ENCODE data around the gene GKN2.

GRCh38 chr2:68959001-68959400, 6.3 kb upstream of the GKN2 start:
- TF ChIP-seq, protein P1, sequence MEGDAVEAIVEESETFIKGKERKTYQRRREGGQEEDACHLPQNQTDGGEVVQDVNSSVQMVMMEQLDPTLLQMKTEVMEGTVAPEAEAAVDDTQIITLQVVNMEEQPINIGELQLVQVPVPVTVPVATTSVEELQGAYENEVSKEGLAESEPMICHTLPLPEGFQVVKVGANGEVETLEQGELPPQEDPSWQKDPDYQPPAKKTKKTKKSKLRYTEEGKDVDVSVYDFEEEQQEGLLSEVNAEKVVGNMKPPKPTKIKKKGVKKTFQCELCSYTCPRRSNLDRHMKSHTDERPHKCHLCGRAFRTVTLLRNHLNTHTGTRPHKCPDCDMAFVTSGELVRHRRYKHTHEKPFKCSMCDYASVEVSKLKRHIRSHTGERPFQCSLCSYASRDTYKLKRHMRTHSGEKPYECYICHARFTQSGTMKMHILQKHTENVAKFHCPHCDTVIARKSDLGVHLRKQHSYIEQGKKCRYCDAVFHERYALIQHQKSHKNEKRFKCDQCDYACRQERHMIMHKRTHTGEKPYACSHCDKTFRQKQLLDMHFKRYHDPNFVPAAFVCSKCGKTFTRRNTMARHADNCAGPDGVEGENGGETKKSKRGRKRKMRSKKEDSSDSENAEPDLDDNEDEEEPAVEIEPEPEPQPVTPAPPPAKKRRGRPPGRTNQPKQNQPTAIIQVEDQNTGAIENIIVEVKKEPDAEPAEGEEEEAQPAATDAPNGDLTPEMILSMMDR (conservative IDR thresholded peaks at IDR 0.05; ENCODE audit: low read length) = no peak
- TF ChIP-seq EZH2phosphoT487 (IDR thresholded peaks at IDR 0.05; ENCODE audit: borderline replicate concordance, low read depth, low read length) = no peak
